8988T (cell line): ENCODE data around the gene NBPF3.
"Not testable (repeated sequence)": the region's sequence is repeated elsewhere in the genome, so short reads cannot be mapped to it uniquely, and the experiment has no call there.

Experiments
- DNase-seq: peaks from one replicate; pipeline ENCODE4 v3.0.0; 2011

NBPF3 gene

GRCh38 chr1:21439721-21440629 lies at the start of gene NBPF3:
TSS of gene NBPF3 (plus strand) at chr1:21440137. CDS start at chr1:21445087, 4,950 bp downstream.
- DNase-seq = peak; percentile 71

- DNase-seq = no peak
Observed at GRCh38 chr1:21391497-21391896, 48.4 kb upstream of the NBPF3 start.

- no peak for DNase-seq
Observed at GRCh38 chr1:21392587-21393263, 47.2 kb upstream of the NBPF3 start.

GRCh38 chr1:21396516-21396915 lies 43.4 kb upstream of the NBPF3 start:
- no peak for DNase-seq

GRCh38 chr1:21397813-21398188 lies 42.1 kb upstream of the NBPF3 start:
- DNase-seq = no peak

- DNase-seq = not testable (repeated sequence)
Observed at GRCh38 chr1:21401726-21402346, 38.1 kb upstream of the NBPF3 start.

GRCh38 chr1:21406659-21407058 lies 33.3 kb upstream of the NBPF3 start:
- DNase-seq = no peak

GRCh38 chr1:21409897-21410296 lies 30.0 kb upstream of the NBPF3 start:
- DNase-seq = not testable (repeated sequence)

GRCh38 chr1:21414015-21414414 lies 25.9 kb upstream of the NBPF3 start:
- no peak for DNase-seq

- DNase-seq = not testable (repeated sequence)
Observed at GRCh38 chr1:21420378-21420777, 19.6 kb upstream of the NBPF3 start.

GRCh38 chr1:21421307-21421706 lies 18.6 kb upstream of the NBPF3 start:
- DNase-seq = not testable (repeated sequence)

- not testable (repeated sequence) for DNase-seq
Observed at GRCh38 chr1:21427798-21428480, 12.0 kb upstream of the NBPF3 start.

GRCh38 chr1:21428481-21429073 lies 11.4 kb upstream of the NBPF3 start:
- not testable (repeated sequence) for DNase-seq

- DNase-seq = not testable (repeated sequence)
Observed at GRCh38 chr1:21429210-21429609, 10.7 kb upstream of the NBPF3 start.

GRCh38 chr1:21430875-21431274 lies 9.1 kb upstream of the NBPF3 start:
- DNase-seq = not testable (repeated sequence)

GRCh38 chr1:21434394-21434793 lies 5.5 kb upstream of the NBPF3 start:
- DNase-seq = no peak

GRCh38 chr1:21435646-21436487 lies 4.1 kb upstream of the NBPF3 start:
- no peak for DNase-seq

- no peak for DNase-seq
Observed at GRCh38 chr1:21436488-21437340, 3.2 kb upstream of the NBPF3 start.

- no peak for DNase-seq
Observed at GRCh38 chr1:21437341-21437640, 2.6 kb upstream of the NBPF3 start.

GRCh38 chr1:21438646-21439312 lies 1.2 kb upstream of the NBPF3 start:
- not testable (repeated sequence) for DNase-seq
